RWPE2 (cell line): Measurements from ENCODE around the gene CCDC177.

Source experiments
- ATAC-seq: fragments of 200-7000 bp; cut with Tn5 transposase; 3 replicates; pipeline ENCODE4 v1.9.1; 2021; ENCODE audit warnings: low read depth
- DNase-seq: peaks from one replicate; pipeline ENCODE4 v3.0.0-alpha.2; 2020; ENCODE audit warnings: low spot score
- H3K27ac ChIP-seq: fragments of 450-650 bp; 2 replicates; pipeline ENCODE4 v1.5.1; 2017; ENCODE audit warnings: mild to moderate bottlenecking; ENCODE audit not compliant: poor library complexity, severe bottlenecking
- H3K27me3 ChIP-seq: fragments of 250-450 bp; sonication (Bioruptor Pico); 2 replicates; pipeline ENCODE4 v1.5.1; 2021; ENCODE audit warnings: mild to moderate bottlenecking, moderate library complexity; ENCODE audit not compliant: insufficient read depth, poor library complexity, severe bottlenecking
- H3K36me3 ChIP-seq: fragments of 250-450 bp; sonication (Bioruptor Pico); 2 replicates; pipeline ENCODE4 v1.5.1; 2020; ENCODE audit warnings: low read depth, mild to moderate bottlenecking, moderate library complexity
- H3K4me1 ChIP-seq: fragments of 250-450 bp; sonication (Bioruptor Pico); 2 replicates; pipeline ENCODE4 v1.5.1; 2021; ENCODE audit warnings: mild to moderate bottlenecking, moderate library complexity; ENCODE audit not compliant: insufficient read depth, poor library complexity, severe bottlenecking
- H3K4me3 ChIP-seq: fragments of 250-450 bp; sonication (Bioruptor Pico); 2 replicates; pipeline ENCODE4 v1.5.1; 2021; ENCODE audit warnings: mild to moderate bottlenecking, moderate library complexity; ENCODE audit not compliant: severe bottlenecking
- H3K9me3 ChIP-seq: fragments of 250-450 bp; sonication (Bioruptor Pico); 2 replicates; pipeline ENCODE4 v1.5.1; 2021; ENCODE audit warnings: mild to moderate bottlenecking, moderate library complexity; ENCODE audit not compliant: severe bottlenecking
- TF ChIP-seq, protein P1 (sequence below): fragments of 450-650 bp; IDR thresholded peaks from one replicate; pipeline ENCODE4 v1.5.1; 2017; ENCODE audit warnings: mild to moderate bottlenecking, moderate library complexity; ENCODE audit not compliant: poor library complexity, severe bottlenecking

CCDC177 gene

DNA sequence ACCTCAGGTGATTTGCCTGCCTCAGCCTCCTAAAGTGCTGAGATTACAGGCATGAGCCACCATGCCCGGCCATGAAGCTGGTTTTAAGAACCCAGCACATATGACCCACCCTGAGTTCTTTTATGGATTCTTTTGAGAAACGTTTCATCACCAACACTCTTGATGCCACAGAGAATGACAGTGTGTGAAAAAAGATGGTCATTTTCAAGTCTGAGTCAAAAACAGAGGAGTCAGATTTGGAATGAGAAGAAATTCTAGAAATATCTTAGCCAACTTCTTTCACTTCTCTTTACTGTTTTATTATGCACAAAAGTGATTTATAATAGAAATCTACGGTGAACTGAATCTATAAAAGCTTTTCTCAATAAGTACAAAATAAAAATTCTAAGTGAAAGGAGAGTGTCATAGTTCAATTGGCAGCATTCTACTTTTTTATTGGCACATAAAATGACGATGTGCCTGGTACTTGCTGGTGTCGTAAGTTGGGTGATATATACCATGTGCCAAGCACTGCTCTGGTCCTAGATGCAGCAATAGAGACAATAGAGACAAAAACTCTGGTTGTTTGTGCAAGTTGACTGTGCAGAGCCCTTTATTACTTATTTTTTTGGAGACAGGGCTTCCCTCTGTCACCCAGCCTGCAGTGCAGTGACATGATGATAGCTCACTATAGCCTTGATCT, 33.9 kb downstream of the CCDC177 start:
- TF ChIP-seq, protein P1, sequence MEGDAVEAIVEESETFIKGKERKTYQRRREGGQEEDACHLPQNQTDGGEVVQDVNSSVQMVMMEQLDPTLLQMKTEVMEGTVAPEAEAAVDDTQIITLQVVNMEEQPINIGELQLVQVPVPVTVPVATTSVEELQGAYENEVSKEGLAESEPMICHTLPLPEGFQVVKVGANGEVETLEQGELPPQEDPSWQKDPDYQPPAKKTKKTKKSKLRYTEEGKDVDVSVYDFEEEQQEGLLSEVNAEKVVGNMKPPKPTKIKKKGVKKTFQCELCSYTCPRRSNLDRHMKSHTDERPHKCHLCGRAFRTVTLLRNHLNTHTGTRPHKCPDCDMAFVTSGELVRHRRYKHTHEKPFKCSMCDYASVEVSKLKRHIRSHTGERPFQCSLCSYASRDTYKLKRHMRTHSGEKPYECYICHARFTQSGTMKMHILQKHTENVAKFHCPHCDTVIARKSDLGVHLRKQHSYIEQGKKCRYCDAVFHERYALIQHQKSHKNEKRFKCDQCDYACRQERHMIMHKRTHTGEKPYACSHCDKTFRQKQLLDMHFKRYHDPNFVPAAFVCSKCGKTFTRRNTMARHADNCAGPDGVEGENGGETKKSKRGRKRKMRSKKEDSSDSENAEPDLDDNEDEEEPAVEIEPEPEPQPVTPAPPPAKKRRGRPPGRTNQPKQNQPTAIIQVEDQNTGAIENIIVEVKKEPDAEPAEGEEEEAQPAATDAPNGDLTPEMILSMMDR, result no peak
- no peak overlapping the region for H3K27ac ChIP-seq
- DNase-seq, result no peak

DNA sequence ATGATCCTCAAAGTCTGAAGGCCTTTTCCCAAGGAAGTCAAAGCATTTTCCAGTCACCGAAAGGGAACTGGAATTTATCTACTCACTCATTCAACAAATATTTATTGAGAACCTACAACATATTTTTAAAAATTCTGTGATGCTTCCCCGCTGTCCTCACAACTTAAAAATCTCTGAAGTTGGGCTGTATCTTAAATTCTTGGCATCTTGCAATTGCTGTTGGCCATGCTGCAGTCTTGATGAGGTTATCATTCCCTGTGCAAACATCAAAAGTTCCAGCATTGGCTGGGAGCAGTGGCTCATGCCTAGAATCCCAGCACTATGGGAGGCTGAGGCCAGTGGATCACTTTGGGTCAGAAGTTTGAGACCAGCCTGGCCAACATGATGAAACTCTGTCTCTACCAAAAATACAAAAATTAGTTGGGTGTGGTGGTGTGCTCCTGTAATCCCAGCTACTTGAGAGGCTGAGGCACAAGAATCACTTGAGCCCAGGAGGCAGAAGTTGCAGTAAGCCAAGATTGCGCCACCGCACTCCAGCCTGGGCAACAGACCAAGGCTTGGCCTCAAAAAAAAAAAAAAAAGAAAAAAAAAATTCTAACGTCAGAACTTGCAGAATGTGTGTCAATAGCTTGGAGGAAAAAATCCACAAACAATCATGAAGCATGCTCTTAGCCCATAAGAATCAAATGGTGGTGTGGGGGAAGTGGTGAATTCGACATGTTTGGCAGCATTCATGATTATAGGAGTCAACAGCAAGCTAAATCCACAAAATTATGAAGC, 34.9 kb downstream of the CCDC177 start:
- Histone ChIP-seq H3K27me3 (no peaks in the 10 kb centered on the region), H3K27ac (no peak overlapping the region), H3K9me3 (no peaks in the 10 kb centered on the region), H3K36me3 (no peaks in the 10 kb centered on the region), H3K4me3 (no peak overlapping the region), H3K4me1 (peaks cover 4% of the 10 kb centered on the region)
- DNase-seq (no peak), ATAC-seq (no peak)
- TF ChIP-seq, protein P1, result no peak

More for the DNA sequence above, 33.9 kb downstream of the CCDC177 start:
- no peak overlapping the region for H3K4me3 ChIP-seq
- no peak for ATAC-seq
- H3K9me3 ChIP-seq, result no peaks in the 10 kb centered on the region
- no peaks in the 10 kb centered on the region for H3K27me3 ChIP-seq
- peaks cover 4% of the 10 kb centered on the region for H3K4me1 ChIP-seq
- H3K36me3 ChIP-seq, result no peaks in the 10 kb centered on the region

DNA sequence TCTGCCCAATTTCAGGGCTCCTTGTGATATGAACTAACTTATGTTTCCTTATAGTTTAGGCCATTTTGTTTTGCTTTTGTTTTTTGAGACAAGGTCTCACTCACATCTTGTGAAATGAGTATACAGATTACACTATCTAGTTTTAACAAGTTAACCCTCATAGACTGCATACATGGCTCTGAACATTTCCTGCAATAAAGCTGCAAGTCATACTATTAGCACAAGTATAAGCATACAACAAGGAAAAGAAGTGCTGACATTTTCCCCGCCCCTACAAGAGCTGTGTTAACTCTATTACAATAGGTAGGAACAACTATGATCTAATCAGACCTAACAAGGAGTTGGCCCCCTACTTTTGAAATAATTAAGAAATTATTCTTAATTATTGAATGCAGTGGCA, 35.9 kb downstream of the CCDC177 start:
- DNase-seq, result no peak
- Histone ChIP-seq H3K27me3 (no peaks in the 10 kb centered on the region), H3K27ac (no peak overlapping the region), H3K4me3 (no peak overlapping the region), H3K4me1 (peaks cover 4% of the 10 kb centered on the region), H3K9me3 (no peaks in the 10 kb centered on the region), H3K36me3 (no peaks in the 10 kb centered on the region)
- no peak for ATAC-seq
- TF ChIP-seq, protein P1, result no peak

DNA sequence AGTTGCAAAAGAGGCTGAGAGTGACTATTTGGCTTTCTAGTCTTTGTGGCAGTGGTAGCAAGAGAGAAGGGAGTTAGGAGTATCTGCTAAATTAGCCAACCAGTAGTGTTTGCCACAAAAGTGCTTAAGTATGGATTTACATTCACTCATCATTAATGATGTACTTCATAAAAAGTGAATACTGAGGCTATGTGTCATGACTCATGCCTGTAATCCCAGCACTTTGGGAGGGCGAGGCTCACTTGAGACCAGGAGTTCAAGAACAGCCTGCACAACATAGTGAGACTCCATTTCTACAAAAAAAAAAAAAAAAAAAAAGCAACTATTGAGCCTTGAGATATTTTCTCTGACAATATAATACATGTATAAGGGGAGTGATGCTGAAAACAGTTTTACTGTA, 36.8 kb downstream of the CCDC177 start:
- H3K4me1 ChIP-seq, result no peaks in the 10 kb centered on the region
- no peaks in the 10 kb centered on the region for H3K9me3 ChIP-seq
- no peaks in the 10 kb centered on the region for H3K27me3 ChIP-seq
- DNase-seq (no peak), ATAC-seq (no peak)
- TF ChIP-seq, protein P1, result no peak
- H3K27ac ChIP-seq, result no peak overlapping the region
- H3K36me3 ChIP-seq, result no peaks in the 10 kb centered on the region
- no peak overlapping the region for H3K4me3 ChIP-seq

DNA sequence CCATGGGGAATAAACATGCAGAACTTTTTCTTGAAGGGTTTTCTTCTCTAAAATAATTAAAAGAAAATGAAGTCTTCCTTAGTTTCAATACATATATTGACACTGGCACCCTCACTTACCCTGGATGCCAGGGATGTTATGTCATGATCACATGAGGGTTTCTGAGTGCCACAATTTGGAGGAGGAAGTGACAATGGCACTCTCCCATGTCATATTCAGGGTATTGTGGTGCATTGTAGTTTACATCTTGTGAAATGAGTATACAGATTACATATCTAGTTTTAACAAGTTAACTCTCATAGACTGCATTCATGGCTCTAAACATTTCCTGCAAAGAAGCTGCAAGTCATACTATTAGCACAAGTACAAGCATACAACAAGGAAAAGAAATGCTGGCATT, 37.7 kb downstream of the CCDC177 start:
- no peak for DNase-seq
- Histone ChIP-seq H3K4me1 (no peaks in the 10 kb centered on the region), H3K27ac (no peak overlapping the region), H3K4me3 (no peak overlapping the region), H3K27me3 (no peaks in the 10 kb centered on the region), H3K36me3 (no peaks in the 10 kb centered on the region), H3K9me3 (no peaks in the 10 kb centered on the region)
- ATAC-seq, result no peak
- TF ChIP-seq, protein P1, result no peak
